KMS-11 (cell line): Measurements from ENCODE around the gene CGREF1.

Experiments
- H2AFZ ChIP-seq: fragments of 200-600 bp; sonication (generic); 2 replicates; pipeline ENCODE4 v1.6.1; 2016; ENCODE audit warnings: antibody characterized with exemption, mixed run types, low read depth
- H3K27ac ChIP-seq: fragments of 200-600 bp; sonication (generic); 2 replicates; pipeline ENCODE4 v1.6.1; 2016; ENCODE audit warnings: mild to moderate bottlenecking, mixed run types
- H3K27me3 ChIP-seq: fragments of 200-600 bp; sonication (generic); 2 replicates; pipeline ENCODE4 v1.6.1; 2017; ENCODE audit warnings: mild to moderate bottlenecking, low read depth, mixed run types, moderate library complexity; ENCODE audit not compliant: insufficient read depth
- H3K36me3 ChIP-seq: fragments of 200-600 bp; sonication (generic); 2 replicates; pipeline ENCODE4 v1.6.1; 2017; ENCODE audit warnings: mild to moderate bottlenecking, mixed run types; ENCODE audit not compliant: insufficient read depth
- H3K4me1 ChIP-seq: fragments of 200-600 bp; sonication (generic); 2 replicates; pipeline ENCODE4 v1.6.1; 2016; ENCODE audit warnings: mild to moderate bottlenecking, low read depth, mixed run types; ENCODE audit not compliant: poor library complexity, severe bottlenecking
- H3K4me2 ChIP-seq: fragments of 200-600 bp; sonication (generic); 2 replicates; pipeline ENCODE4 v1.7.0; 2016; ENCODE audit warnings: mild to moderate bottlenecking, mixed run types
- H3K4me3 ChIP-seq: fragments of 200-600 bp; sonication (generic); IDR thresholded peaks from 2 replicates; pipeline ENCODE4 v1.6.1; 2017; ENCODE audit warnings: low read depth, low read length, mixed read lengths; ENCODE audit not compliant: insufficient read depth
- H3K79me2 ChIP-seq: fragments of 200-600 bp; sonication (generic); 2 replicates; pipeline ENCODE4 v1.6.1; 2016; ENCODE audit warnings: low read depth, mixed run types; ENCODE audit not compliant: insufficient read depth
- H3K9ac ChIP-seq: fragments of 200-600 bp; sonication (generic); 2 replicates; pipeline ENCODE4 v1.6.1; 2016; ENCODE audit warnings: mild to moderate bottlenecking, mixed run types
- H4K20me1 ChIP-seq: fragments of 200-600 bp; sonication (generic); 2 replicates; pipeline ENCODE4 v1.6.1; 2016; ENCODE audit warnings: mild to moderate bottlenecking, mixed run types; ENCODE audit not compliant: insufficient read depth
- CTCF ChIP-seq: fragments of 200-600 bp; sonication (generic); conservative IDR thresholded peaks from 2 replicates; pipeline ENCODE4 v1.6.1; 2017; ENCODE audit warnings: low read depth, mild to moderate bottlenecking, antibody characterized with exemption, low read length, moderate library complexity, mixed read lengths

Gene CGREF1

GRCh38 chr2:27074738-27075565 lies 44.0 kb downstream of the CGREF1 start:
- Histone ChIP-seq H4K20me1 (no peaks in the 10 kb centered on the region), H3K79me2 (peaks cover 14% of the 10 kb centered on the region), H3K27me3 (peaks cover 13% of the 10 kb centered on the region), H3K27ac (no peak overlapping the region), H3K4me3 (no peak overlapping the region), H2AFZ (no peak overlapping the region), H3K4me1 (peaks cover 25% of the 10 kb centered on the region), H3K4me2 (no peak overlapping the region; the same call in 1 of the 2 replicates), H3K9ac (no peak overlapping the region), H3K36me3 (no peaks in the 10 kb centered on the region)
- no peak for TF ChIP-seq CTCF

- Histone ChIP-seq H3K27me3 (peaks cover 13% of the 10 kb centered on the region), H3K27ac (no peak overlapping the region), H3K4me3 (no peak overlapping the region), H2AFZ (no peak overlapping the region), H4K20me1 (no peaks in the 10 kb centered on the region), H3K9ac (no peak overlapping the region), H3K36me3 (no peaks in the 10 kb centered on the region), H3K79me2 (peaks cover 20% of the 10 kb centered on the region), H3K4me2 (no peak overlapping the region), H3K4me1 (peaks cover 29% of the 10 kb centered on the region)
- TF ChIP-seq CTCF: no peak
These were observed 45.1 kb downstream of the CGREF1 start for GRCh38 chr2:27073782-27074181.

GRCh38 chr2:27072920-27073319 lies 46.0 kb downstream of the CGREF1 start:
- no peaks in the 10 kb centered on the region for H4K20me1 ChIP-seq
- H3K36me3 ChIP-seq: no peaks in the 10 kb centered on the region
- H3K27me3 ChIP-seq: peaks cover 13% of the 10 kb centered on the region
- H3K4me2 ChIP-seq: no peak overlapping the region
- no peak overlapping the region for H3K9ac ChIP-seq
- peaks cover 29% of the 10 kb centered on the region for H3K4me1 ChIP-seq
- H2AFZ ChIP-seq: no peak overlapping the region
- H3K4me3 ChIP-seq: no peak overlapping the region
- H3K79me2 ChIP-seq: peaks cover 20% of the 10 kb centered on the region
- H3K27ac ChIP-seq: no peak overlapping the region
- no peak for TF ChIP-seq CTCF

DNA sequence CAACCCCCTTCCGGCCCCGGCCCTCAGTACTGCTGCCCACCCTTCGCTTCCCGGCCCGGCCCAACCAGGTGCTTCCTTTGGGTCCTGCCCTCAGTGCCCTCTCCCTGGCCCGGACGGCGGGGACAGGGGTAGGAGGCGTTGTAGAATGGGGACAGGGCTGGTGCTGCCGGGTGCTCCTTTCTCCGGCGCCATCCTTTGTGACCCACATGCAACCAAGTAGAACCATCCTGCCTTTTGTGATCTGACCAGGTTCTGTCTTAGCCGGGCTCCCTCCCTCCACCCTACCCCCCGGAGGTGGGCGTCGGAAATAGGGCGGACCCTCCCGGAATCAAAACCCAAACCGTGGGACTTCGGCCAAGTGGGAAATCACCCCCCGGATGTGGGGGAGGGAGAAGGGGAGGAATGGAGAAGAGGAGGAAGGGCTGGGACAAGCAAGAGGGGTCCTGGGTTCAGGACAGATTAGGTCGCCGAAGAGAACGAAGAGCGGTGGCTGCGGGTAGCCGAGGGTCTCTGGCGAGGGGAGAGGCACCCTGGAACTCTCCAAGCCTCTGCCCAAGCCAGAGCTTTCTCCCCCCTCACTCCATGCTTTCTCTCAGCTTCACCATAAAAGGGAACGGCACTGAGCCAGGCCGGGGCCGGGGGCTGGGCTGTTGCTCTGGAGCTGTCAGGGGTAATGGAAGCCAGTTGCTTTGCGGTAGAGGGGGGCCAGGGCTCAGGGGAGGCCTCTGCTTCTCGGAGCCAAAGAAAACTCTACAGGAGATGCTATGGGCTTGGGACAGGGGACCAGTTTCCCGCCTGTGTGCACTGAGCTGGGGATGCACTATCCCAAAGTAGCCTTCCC lies 46.7 kb downstream of the CGREF1 start:
- H3K36me3 ChIP-seq: no peaks in the 10 kb centered on the region
- peaks cover 6% of the 10 kb centered on the region; the same call in 1 of the 2 replicates for H3K27me3 ChIP-seq
- H3K4me3 ChIP-seq: peak overlapping the region; percentile 9
- H2AFZ ChIP-seq: peak overlapping the region; percentile 86; the same call in 1 of the 2 replicates
- peak overlapping the region; percentile 18; the same call in 1 of the 2 replicates for H3K9ac ChIP-seq
- TF ChIP-seq CTCF: no peak
- H4K20me1 ChIP-seq: no peaks in the 10 kb centered on the region
- H3K27ac ChIP-seq: no peak overlapping the region
- H3K4me1 ChIP-seq: peaks cover 29% of the 10 kb centered on the region
- H3K79me2 ChIP-seq: peaks cover 20% of the 10 kb centered on the region
- peak overlapping the region; percentile 82 for H3K4me2 ChIP-seq
